ENCODE results near the gene ANXA1.

- TF ChIP-seq CTCF (IDR thresholded peaks at IDR 0.05; ENCODE audit: low read length) (no peak), EZH2 (IDR thresholded peaks at IDR 0.05; ENCODE audit: borderline replicate concordance, low read length) (no peak)
Observed at GRCh38 chr9:73173557-73174329, 22.1 kb downstream of the ANXA1 start.

All from OCI-LY1 (cell line).